ENCODE results near the gene RTN4RL1.

The RTN4RL1 gene

GRCh38 chr17:1945621-1946020 lies 79.5 kb downstream of the RTN4RL1 start:
- DNase-seq: no peak

GRCh38 chr17:1943436-1943831 lies 81.7 kb downstream of the RTN4RL1 start:
- DNase-seq: no peak

- no peak for DNase-seq
These were observed 82.3 kb downstream of the RTN4RL1 start for GRCh38 chr17:1942666-1943435.

- DNase-seq: no peak
These were observed 83.1 kb downstream of the RTN4RL1 start for GRCh38 chr17:1942066-1942365.

GRCh38 chr17:1941272-1942065 lies 83.7 kb downstream of the RTN4RL1 start:
- no peak for DNase-seq

GRCh38 chr17:1940810-1941185 lies 84.3 kb downstream of the RTN4RL1 start:
- no peak for DNase-seq

- DNase-seq: no peak
These were observed 84.9 kb downstream of the RTN4RL1 start for GRCh38 chr17:1939981-1940809.

- no peak for DNase-seq
These were observed 87.7 kb downstream of the RTN4RL1 start for GRCh38 chr17:1937461-1937860.

- DNase-seq: no peak
These were observed 88.4 kb downstream of the RTN4RL1 start for GRCh38 chr17:1936766-1937165.

- DNase-seq: no peak
These were observed 90.2 kb downstream of the RTN4RL1 start for GRCh38 chr17:1934901-1935300.

GRCh38 chr17:1933875-1934715 lies 91.0 kb downstream of the RTN4RL1 start:
- no peak for DNase-seq

GRCh38 chr17:1931844-1932579 lies 93.1 kb downstream of the RTN4RL1 start:
- no peak for DNase-seq

- no peak for DNase-seq
These were observed 94.8 kb downstream of the RTN4RL1 start for GRCh38 chr17:1930337-1930645.

- DNase-seq: no peak
These were observed 96.2 kb downstream of the RTN4RL1 start for GRCh38 chr17:1928976-1929375.

- DNase-seq: peak; percentile 24
These were observed 104.2 kb downstream of the RTN4RL1 start for GRCh38 chr17:1920948-1921351.

- DNase-seq: no peak
These were observed 105.9 kb downstream of the RTN4RL1 start for GRCh38 chr17:1919201-1919600.

- DNase-seq: no peak
These were observed 106.6 kb downstream of the RTN4RL1 start for GRCh38 chr17:1918346-1919162.

- DNase-seq: no peak
These were observed 108.0 kb downstream of the RTN4RL1 start for GRCh38 chr17:1916963-1917715.

- DNase-seq: no peak
These were observed 108.8 kb downstream of the RTN4RL1 start for GRCh38 chr17:1916316-1916715.

- no peak for DNase-seq
These were observed 109.2 kb downstream of the RTN4RL1 start for GRCh38 chr17:1915889-1916288.
